A549 (cell line): ENCODE results near the gene SLC6A14. TPM values are rescaled to one million over a fixed set of nuclear protein-coding genes. Genes with fewer than 3 reads are reported as not detected.
A peak's percentile ranks its signal among the peaks of the same experiment; 100 is the strongest.

ENCODE experiments used
- ATAC-seq, 2 experiments: fragments of 200-7000 bp in 1 of 2; fragments of >200 bp in 1 of 2; cut with Nextera tagmentation in 1 of 2; cut with Tn5 transposase in 1 of 2; 3 replicates each; pipeline versions ENCODE4 v1.8.0 to v1.9.1; 2018 to 2020; ENCODE audit warnings: mild to moderate bottlenecking in 1 of 2, moderate library complexity in 1 of 2
- CTCF ChIA-PET: fragments of 300-600 bp; sonication (Branson Sonifier 250); formaldehyde crosslinking; extraction: SDS; loops from one replicate; lab custom pipeline; 2021; ENCODE audit warnings: antibody characterized with exemption, inconsistent platforms; lab: Yijun Ruan, JAX
- POLR2A ChIA-PET: fragments of 350-600 bp; formaldehyde crosslinking; extraction: SDS; loops from one replicate; lab custom pipeline; 2021; ENCODE audit warnings: antibody characterized with exemption, inconsistent platforms; lab: Yijun Ruan, JAX
- DNase-seq, 2 experiments: peaks; one replicate each; pipeline versions ENCODE4 v3.0.0 to v3.0.0-alpha.2; 2011 to 2016; ENCODE audit warnings: low read depth in 1 of 2, low spot score in 1 of 2
- FAIRE-seq: peaks from 2 replicates; lab custom pipeline; 2011; peaks lifted over from hg19 to GRCh38; lab: Jason Lieb, UNC
- H3K27ac ChIP-seq, 2 experiments: fragments of >200 bp; sonication (Bioruptor Twin); formaldehyde crosslinking; 3 replicates each; pipeline ENCODE4 v1.5.1; 2016 to 2017
- H3K4me1 ChIP-seq: fragments of >200 bp; sonication (Bioruptor Twin); formaldehyde crosslinking; 3 replicates; pipeline ENCODE4 v1.6.1; 2016
- H3K4me2 ChIP-seq: fragments of >200 bp; sonication (Bioruptor Twin); formaldehyde crosslinking; 3 replicates; pipeline ENCODE4 v1.6.1; 2016
- H3K4me3 ChIP-seq: fragments of >200 bp; sonication (Bioruptor Twin); formaldehyde crosslinking; 3 replicates; pipeline ENCODE4 v1.5.1; 2016
- H3K9me3 ChIP-seq: fragments of >200 bp; sonication (Bioruptor Twin); formaldehyde crosslinking; 3 replicates; pipeline ENCODE4 v1.6.1; 2016
- BCL3 ChIP-seq: fragments of >200 bp; sonication (Bioruptor Twin); formaldehyde crosslinking; IDR thresholded peaks from 3 replicates; pipeline ENCODE4 v1.6.1; 2016
- CBX8 ChIP-seq: fragments of 200-600 bp; sonication (generic); IDR thresholded peaks from 2 replicates; pipeline ENCODE4 v1.6.1; 2016
- CEBPB ChIP-seq, 2 experiments: fragments of >200 bp in 1 of 2; sonication (Bioruptor Twin) in 1 of 2; formaldehyde crosslinking in 1 of 2; IDR thresholded peaks; 2 replicates each; pipeline ENCODE4 v1.6.1; 2012 to 2016
- CHD4 ChIP-seq: fragments of 200-600 bp; sonication (generic); IDR thresholded peaks from 2 replicates; pipeline ENCODE4 v1.6.1; 2016; ENCODE audit warnings: antibody characterized with exemption, mild to moderate bottlenecking, borderline replicate concordance
- ESRRA ChIP-seq: fragments of 150-350 bp; IDR thresholded peaks from 2 replicates; pipeline ENCODE4 v1.6.1; 2014; ENCODE audit warnings: mild to moderate bottlenecking, low read length, borderline replicate concordance
- FOSB ChIP-seq: fragments of 250-450 bp; sonication (Bioruptor Pico); IDR thresholded peaks from 2 replicates; pipeline ENCODE4 v1.5.0; 2020; ENCODE audit warnings: mild to moderate bottlenecking, moderate library complexity
- FOXS1 ChIP-seq: fragments of 250-450 bp; sonication (Bioruptor Pico); IDR thresholded peaks from 2 replicates; pipeline ENCODE4 v1.5.0; 2020; ENCODE audit warnings: mild to moderate bottlenecking, moderate library complexity
- GATA3 ChIP-seq: IDR thresholded peaks from 2 replicates; pipeline ENCODE4 v1.6.1; 2012; ENCODE audit warnings: borderline replicate concordance
- HDAC2 ChIP-seq: fragments of 200-600 bp; sonication (generic); IDR thresholded peaks from 2 replicates; pipeline ENCODE4 v1.6.1; 2016
- HOXA7 ChIP-seq: fragments of 250-450 bp; sonication (Bioruptor Pico); IDR thresholded peaks from 2 replicates; pipeline ENCODE4 v1.5.0; 2020; ENCODE audit warnings: mild to moderate bottlenecking, moderate library complexity
- KDM1A ChIP-seq: fragments of 200-600 bp; sonication (generic); IDR thresholded peaks from 2 replicates; pipeline ENCODE4 v1.6.1; 2016; ENCODE audit warnings: low read depth, mild to moderate bottlenecking
- MAFK ChIP-seq: fragments of 450-650 bp; IDR thresholded peaks from 2 replicates; pipeline ENCODE4 v1.6.1; 2014; ENCODE audit not compliant: partially characterized antibody
- MYC ChIP-seq: IDR thresholded peaks from 2 replicates; pipeline ENCODE4 v1.6.1; 2012; ENCODE audit warnings: mild to moderate bottlenecking, inconsistent platforms, low read length, improper control_type of control experiment, borderline replicate concordance
- NFE2L2 ChIP-seq: fragments of 150-350 bp; conservative IDR thresholded peaks from 2 replicates; pipeline ENCODE4 v1.6.1; 2014; ENCODE audit warnings: low read length
- NR3C1 ChIP-seq: fragments of >200 bp; sonication (Bioruptor Twin); formaldehyde crosslinking; IDR thresholded peaks from 3 replicates; pipeline ENCODE4 v1.6.1; 2017
- PBX3 ChIP-seq: IDR thresholded peaks from 2 replicates; pipeline ENCODE4 v1.6.1; 2012
- POLR2A ChIP-seq: IDR thresholded peaks from 2 replicates; pipeline ENCODE4 v1.6.1; 2012; ENCODE audit warnings: mild to moderate bottlenecking, low read length
- POLR2AphosphoS2 ChIP-seq: conservative IDR thresholded peaks from 2 replicates; pipeline ENCODE4 v1.6.1; 2012; ENCODE audit warnings: low read length, improper control_type of control experiment, inconsistent platforms
- RAD21 ChIP-seq, 2 experiments: fragments of >200 bp in 1 of 2; sonication (Bioruptor Twin) in 1 of 2; formaldehyde crosslinking in 1 of 2; IDR thresholded peaks in 1 of 2; conservative IDR thresholded peaks in 1 of 2; 2 replicates in 1 of 2; 3 replicates in 1 of 2; pipeline ENCODE4 v1.6.1; 2012 to 2018; ENCODE audit warnings: inconsistent platforms in 1 of 2
- RFX5 ChIP-seq: fragments of 450-650 bp; IDR thresholded peaks from 2 replicates; pipeline ENCODE4 v1.7.1; 2014; ENCODE audit warnings: antibody characterized with exemption, mild to moderate bottlenecking, moderate library complexity
- SMC3 ChIP-seq: fragments of >200 bp; sonication (Bioruptor Twin); formaldehyde crosslinking; IDR thresholded peaks from 3 replicates; pipeline ENCODE4 v1.6.1; 2018; ENCODE audit warnings: inconsistent platforms
- TFCP2L1 ChIP-seq: fragments of 250-450 bp; sonication (Bioruptor Pico); IDR thresholded peaks from 2 replicates; pipeline ENCODE4 v1.5.0; 2021; ENCODE audit warnings: mild to moderate bottlenecking
- ZC3H11A ChIP-seq: fragments of 450-650 bp; IDR thresholded peaks from 2 replicates; pipeline ENCODE4 v1.6.1; 2014; ENCODE audit warnings: antibody characterized with exemption, mild to moderate bottlenecking
- ZFP36 ChIP-seq: fragments of 450-650 bp; IDR thresholded peaks from 2 replicates; pipeline ENCODE4 v1.6.1; 2014; ENCODE audit warnings: borderline replicate concordance; ENCODE audit not compliant: partially characterized antibody
- ZNF302 ChIP-seq: fragments of 250-450 bp; sonication (Bioruptor Pico); IDR thresholded peaks from 2 replicates; pipeline ENCODE4 v1.9.0; 2021; ENCODE audit warnings: inconsistent platforms, mild to moderate bottlenecking, moderate library complexity
- WGBS: methylation state at CpG from one replicate; pipeline ENCODE4 v1.1.6; 2017; ENCODE audit errors: missing lambda C conversion rate; 5-methylcytosine and 5-hydroxymethylcytosine counted together
- polyA plus RNA-seq, 4 experiments: library from polyadenylated mRNA; depleted of rRNA in 3 of 4; stranded (reverse); fragments of >200 nt; fragmentation: RNase III in 1 of 4; extraction: RNeasy Plus Mini Kit Qiagen cat#74134 plus additional on column Dnase treatment in 1 of 4; gene quantifications; 2 replicates in 3 of 4; 3 replicates in 1 of 4; pipeline ENCODE4 v1.2.3, GENCODE V29; 2011 to 2017
- TF ChIP-seq, protein P1 (sequence below): IDR thresholded peaks from 2 replicates; pipeline ENCODE4 v1.6.1; 2012; ENCODE audit warnings: low read depth, borderline replicate concordance
- TF ChIP-seq, protein P2 (sequence below): fragments of 150-350 bp; IDR thresholded peaks from 2 replicates; pipeline ENCODE4 v1.6.1; 2014; ENCODE audit warnings: low read depth, mild to moderate bottlenecking, low read length

The SLC6A14 gene
- polyA plus RNA-seq, 2 of the 4 experiments (the other 2 are of a cell fraction) = 0.26 TPM; not detected in 1

GRCh38 chrX:116413273-116413672 is 23.1 kb upstream of the SLC6A14 start:
- H3K4me3 ChIP-seq = no peak overlapping the region
- no peak for DNase-seq
- no peak overlapping the region for H3K27ac ChIP-seq
- 0% methylated on average over 1 of the region's 1 CpG for WGBS
- ChIA-PET POLR2A (no interaction called here), CTCF (interaction anchor here (0.8 kb wide), 1 partner anchor 11 kb away, joined by 3 read pairs; no protein-coding TSS in a partner anchor)
- H3K4me2 ChIP-seq = no peak overlapping the region
- H3K4me1 ChIP-seq = no peaks in the 10 kb centered on the region
- ATAC-seq = no peak
- no peak for TF ChIP-seq HDAC2
- TF ChIP-seq POLR2A = no peak
- no peak for TF ChIP-seq TFCP2L1 (CRISPR knock-in tag)
- TF ChIP-seq FOSB (CRISPR knock-in tag) = no peak
- TF ChIP-seq KDM1A = no peak
- TF ChIP-seq NR3C1 = no peak
- peak; percentile 56 for FAIRE-seq
- H3K9me3 ChIP-seq = 0 out of 3 replicates have a peak, but pooled peaks cover 3% of the 10 kb centered on the region

- POLR2A ChIA-PET = no interaction called here
- Histone ChIP-seq H3K4me1 (no peaks in the 10 kb centered on the region), H3K4me3 (no peak overlapping the region), H3K27ac (no peak overlapping the region), H3K4me2 (no peak overlapping the region), H3K9me3 (no peaks in the 10 kb centered on the region)
- TF ChIP-seq SMC3 (no peak), ZNF302 (CRISPR knock-in tag) (no peak)
- 14% methylated on average over 1 of the region's 1 CpG for WGBS
- DNase-seq (no peak), FAIRE-seq (no peak), ATAC-seq (no peak)
- CTCF ChIA-PET = no interaction called here
Measured at GRCh38 chrX:116417214-116417613, 19.2 kb upstream of the SLC6A14 start.

DNA sequence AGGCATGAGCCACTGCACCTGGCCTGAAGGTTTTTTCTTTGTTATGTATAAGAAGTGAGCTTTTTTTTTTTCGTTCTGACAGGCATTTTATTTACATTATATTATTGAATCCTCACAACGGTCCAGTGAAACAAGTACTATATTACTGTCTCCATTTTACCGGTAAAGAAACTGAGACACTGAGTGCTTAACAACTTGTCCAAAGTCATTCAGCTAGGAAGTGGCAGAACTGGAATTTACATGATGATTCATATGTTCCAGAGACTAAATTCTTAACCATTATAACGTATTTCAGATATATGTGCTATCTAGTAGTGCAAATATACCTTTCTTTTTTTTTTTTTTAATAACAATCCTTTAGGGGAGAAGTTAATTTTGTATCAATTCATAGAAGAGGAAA is 18.4 kb upstream of the SLC6A14 start:
- CTCF ChIA-PET = no interaction called here

DNA sequence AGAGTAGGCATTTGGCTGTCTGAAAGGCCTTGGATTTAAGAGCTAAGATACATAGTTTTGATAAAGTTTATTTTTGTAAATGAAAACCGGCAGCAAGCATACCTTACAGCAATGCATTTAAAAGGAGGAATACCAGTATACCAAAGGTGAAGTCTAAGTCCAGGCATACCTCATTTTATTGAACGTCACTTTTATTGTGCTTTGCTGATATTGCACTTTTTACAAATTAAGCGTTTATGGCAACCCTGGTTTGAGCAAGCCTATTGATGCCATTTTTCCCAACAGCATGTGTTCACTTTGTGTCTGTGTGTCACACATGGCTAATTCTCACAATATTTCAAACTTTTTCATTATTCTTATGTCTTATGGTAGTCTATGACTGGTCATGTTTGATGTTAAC is 8.4 kb upstream of the SLC6A14 start:
- Histone ChIP-seq H3K4me2 (no peak overlapping the region), H3K4me1 (no peaks in the 10 kb centered on the region), H3K4me3 (no peak overlapping the region), H3K9me3 (no peaks in the 10 kb centered on the region), H3K27ac (no peak overlapping the region)
- WGBS = 78% methylated on average over 3 of the region's 3 CpGs
- peak; percentile 93 for FAIRE-seq
- ChIA-PET POLR2A (no interaction called here), CTCF (no interaction called here)
- no peak for ATAC-seq
- TF ChIP-seq MAFK (peak; percentile 75), RAD21 (conservative IDR thresholded peaks at IDR 0.05 in 1 of 2, IDR thresholded peaks at IDR 0.05 in 1 of 2) (no peak)
- no peak for DNase-seq

More for the DNA sequence above, 18.4 kb upstream of the SLC6A14 start:
- H3K9me3 ChIP-seq = no peaks in the 10 kb centered on the region
- FAIRE-seq (no peak), DNase-seq (no peak), ATAC-seq (no peak)
- WGBS = 50% methylated on average over 4 of the region's 4 CpGs
- POLR2A ChIA-PET = no interaction called here
- TF ChIP-seq POLR2A (no peak), CEBPB (IDR thresholded peaks at IDR 0.05) (no peak), RFX5 (no peak), CBX8 (no peak), FOXS1 (CRISPR knock-in tag) (no peak)
- TF ChIP-seq, protein P1, sequence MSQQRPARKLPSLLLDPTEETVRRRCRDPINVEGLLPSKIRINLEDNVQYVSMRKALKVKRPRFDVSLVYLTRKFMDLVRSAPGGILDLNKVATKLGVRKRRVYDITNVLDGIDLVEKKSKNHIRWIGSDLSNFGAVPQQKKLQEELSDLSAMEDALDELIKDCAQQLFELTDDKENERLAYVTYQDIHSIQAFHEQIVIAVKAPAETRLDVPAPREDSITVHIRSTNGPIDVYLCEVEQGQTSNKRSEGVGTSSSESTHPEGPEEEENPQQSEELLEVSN = no peak
- no peak overlapping the region for H3K4me2 ChIP-seq
- H3K4me1 ChIP-seq = no peaks in the 10 kb centered on the region
- H3K4me3 ChIP-seq = no peak overlapping the region
- H3K27ac ChIP-seq = no peak overlapping the region

DNA sequence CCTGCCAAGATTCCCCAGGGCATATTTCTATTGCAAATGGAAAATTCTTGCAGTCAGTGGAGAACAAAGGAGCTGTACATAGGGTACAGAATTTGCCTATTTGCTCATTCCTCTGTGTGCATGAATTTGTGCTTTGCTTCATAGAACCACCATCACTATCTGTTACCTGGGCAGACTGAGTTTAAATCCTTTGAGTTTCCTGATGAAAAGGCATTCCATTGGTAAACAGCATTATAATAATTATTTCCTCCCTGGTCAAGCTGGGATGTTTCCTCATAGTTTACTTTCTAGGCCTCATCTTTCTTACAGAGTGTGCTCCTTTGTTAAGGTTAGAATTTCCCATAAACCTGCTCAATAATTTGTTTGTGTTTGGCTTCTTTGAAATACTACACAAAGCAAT is 809 bp upstream of the SLC6A14 start:
- ChIA-PET CTCF (no interaction called here), POLR2A (no interaction called here)
- FAIRE-seq = peak; percentile 84
- ATAC-seq = no peak
- DNase-seq = no peak
- Histone ChIP-seq H3K4me1 (no peaks in the 10 kb centered on the region), H3K4me2 (no peak overlapping the region), H3K27ac (no peak overlapping the region), H3K9me3 (no peaks in the 10 kb centered on the region), H3K4me3 (no peak overlapping the region)
- TF ChIP-seq MYC (no peak), ZC3H11A (no peak), PBX3 (no peak), ESRRA (no peak), GATA3 (no peak), POLR2AphosphoS2 (no peak), ZFP36 (no peak), BCL3 (no peak), FOXS1 (CRISPR knock-in tag) (no peak), RAD21 (conservative IDR thresholded peaks at IDR 0.05 in 1 of 2, IDR thresholded peaks at IDR 0.05 in 1 of 2) (no peak), RFX5 (no peak), HOXA7 (CRISPR knock-in tag) (no peak), NFE2L2 (no peak), CBX8 (no peak), KDM1A (no peak), CHD4 (no peak), ZNF302 (CRISPR knock-in tag) (no peak)
- TF ChIP-seq, protein P2, sequence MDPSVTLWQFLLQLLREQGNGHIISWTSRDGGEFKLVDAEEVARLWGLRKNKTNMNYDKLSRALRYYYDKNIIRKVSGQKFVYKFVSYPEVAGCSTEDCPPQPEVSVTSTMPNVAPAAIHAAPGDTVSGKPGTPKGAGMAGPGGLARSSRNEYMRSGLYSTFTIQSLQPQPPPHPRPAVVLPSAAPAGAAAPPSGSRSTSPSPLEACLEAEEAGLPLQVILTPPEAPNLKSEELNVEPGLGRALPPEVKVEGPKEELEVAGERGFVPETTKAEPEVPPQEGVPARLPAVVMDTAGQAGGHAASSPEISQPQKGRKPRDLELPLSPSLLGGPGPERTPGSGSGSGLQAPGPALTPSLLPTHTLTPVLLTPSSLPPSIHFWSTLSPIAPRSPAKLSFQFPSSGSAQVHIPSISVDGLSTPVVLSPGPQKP = no peak
